ENCODE results near the gene PNMA8B. TPM values are rescaled to one million over a fixed set of nuclear protein-coding genes. Genes with fewer than 3 reads are reported as not detected.

PNMA8B gene
- total and polyA plus RNA-seq, 2 experiments from 2014 or later, result 0.50 to 1.0 TPM

DNA sequence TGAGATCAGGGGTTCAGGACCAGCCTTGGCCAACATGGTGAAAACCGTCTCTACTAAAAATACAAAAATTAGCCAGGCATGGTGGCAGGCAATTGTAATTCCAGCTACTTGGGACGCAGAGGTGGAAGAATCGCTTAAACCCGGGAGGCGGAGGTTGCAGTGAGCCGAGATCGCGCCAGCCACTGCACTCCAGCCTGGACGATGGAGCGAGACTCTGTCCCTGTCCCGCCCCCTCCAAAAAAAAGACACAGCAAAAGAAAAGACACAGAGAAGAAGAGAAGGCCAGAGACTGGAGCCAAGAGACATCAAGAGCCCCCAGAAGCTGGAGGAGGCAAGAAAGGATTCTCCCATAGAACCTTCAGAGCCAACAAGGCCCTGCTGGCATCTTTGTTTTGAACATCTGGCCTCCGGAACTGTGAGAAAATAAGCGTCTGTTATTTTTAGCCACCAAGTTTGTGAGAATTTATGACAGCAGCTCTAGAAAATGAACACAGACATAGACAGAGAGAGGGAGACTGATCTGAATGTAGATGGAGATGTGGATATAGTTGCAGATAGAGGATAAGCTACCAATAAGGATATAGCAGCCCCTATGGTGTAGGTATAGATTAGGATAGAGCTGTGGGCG lies 25.7 kb upstream of the PNMA8B start:
- Histone ChIP-seq H3K4me3 (no peak overlapping the region), H3K27me3 (no peaks in the 10 kb centered on the region), H3K79me2 (no peaks in the 10 kb centered on the region), H3K9me2 (replicated peaks; ENCODE audit: insufficient read depth) (no peaks in the 10 kb centered on the region), H2AFZ (no peak overlapping the region), H3K9me3 (ENCODE audit: low read depth) (no peaks in the 10 kb centered on the region), H3K4me2 (no peak overlapping the region), H3K36me3 (replicated peaks; ENCODE audit: insufficient read depth, low read depth) (no peaks in the 10 kb centered on the region), H4K20me1 (ENCODE audit: insufficient read depth, poor library complexity, severe bottlenecking) (no peaks in the 10 kb centered on the region), H3K27ac (no peak overlapping the region), H3K4me1 (ENCODE audit: insufficient read depth) (no peaks in the 10 kb centered on the region)
- 95% methylated on average over 14 of the region's 14 CpGs for WGBS (ENCODE audit: low lambda C conversion rate, missing lambda C conversion rate)
- TF ChIP-seq EZH2 (IDR thresholded peaks at IDR 0.05; ENCODE audit: borderline replicate concordance) (no peak), EZH2phosphoT487 (IDR thresholded peaks at IDR 0.05; ENCODE audit: low read depth, severe bottlenecking, unreplicated experiment) (no peak)
- TF ChIP-seq, protein P1, sequence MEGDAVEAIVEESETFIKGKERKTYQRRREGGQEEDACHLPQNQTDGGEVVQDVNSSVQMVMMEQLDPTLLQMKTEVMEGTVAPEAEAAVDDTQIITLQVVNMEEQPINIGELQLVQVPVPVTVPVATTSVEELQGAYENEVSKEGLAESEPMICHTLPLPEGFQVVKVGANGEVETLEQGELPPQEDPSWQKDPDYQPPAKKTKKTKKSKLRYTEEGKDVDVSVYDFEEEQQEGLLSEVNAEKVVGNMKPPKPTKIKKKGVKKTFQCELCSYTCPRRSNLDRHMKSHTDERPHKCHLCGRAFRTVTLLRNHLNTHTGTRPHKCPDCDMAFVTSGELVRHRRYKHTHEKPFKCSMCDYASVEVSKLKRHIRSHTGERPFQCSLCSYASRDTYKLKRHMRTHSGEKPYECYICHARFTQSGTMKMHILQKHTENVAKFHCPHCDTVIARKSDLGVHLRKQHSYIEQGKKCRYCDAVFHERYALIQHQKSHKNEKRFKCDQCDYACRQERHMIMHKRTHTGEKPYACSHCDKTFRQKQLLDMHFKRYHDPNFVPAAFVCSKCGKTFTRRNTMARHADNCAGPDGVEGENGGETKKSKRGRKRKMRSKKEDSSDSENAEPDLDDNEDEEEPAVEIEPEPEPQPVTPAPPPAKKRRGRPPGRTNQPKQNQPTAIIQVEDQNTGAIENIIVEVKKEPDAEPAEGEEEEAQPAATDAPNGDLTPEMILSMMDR (IDR thresholded peaks at IDR 0.05; ENCODE audit: poor library complexity), result no peak
- DNase-seq (ENCODE audit: low spot score), result no peak

DNA sequence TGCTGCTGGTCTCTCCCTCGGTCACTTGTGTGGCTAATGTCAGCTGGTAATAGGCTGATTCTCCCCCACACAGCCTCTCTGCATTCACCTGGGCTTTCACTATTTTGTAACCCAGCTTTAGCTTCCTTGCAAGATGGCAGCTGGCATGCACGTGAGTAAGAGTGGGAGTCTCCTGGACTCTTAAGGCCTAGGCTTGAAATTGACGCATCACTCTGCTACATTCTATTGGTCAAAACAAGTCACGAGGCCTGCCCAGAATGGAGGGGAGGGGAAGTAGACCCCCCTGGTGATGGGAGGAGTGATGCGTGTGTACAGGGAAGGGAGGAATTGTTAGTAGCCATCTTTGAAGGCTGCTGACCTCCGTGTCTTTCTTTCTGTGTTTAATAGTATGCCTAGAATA lies 24.9 kb upstream of the PNMA8B start:
- H3K27me3 ChIP-seq, result no peaks in the 10 kb centered on the region
- H3K4me3 ChIP-seq, result no peak overlapping the region
- H2AFZ ChIP-seq, result no peak overlapping the region
- no peaks in the 10 kb centered on the region for H3K4me1 ChIP-seq (ENCODE audit: insufficient read depth)
- H3K27ac ChIP-seq, result no peak overlapping the region
- DNase-seq (ENCODE audit: low spot score), result no peak
- no peaks in the 10 kb centered on the region for H3K9me2 ChIP-seq (replicated peaks; ENCODE audit: insufficient read depth)
- H3K79me2 ChIP-seq, result no peaks in the 10 kb centered on the region
- H3K36me3 ChIP-seq (replicated peaks; ENCODE audit: insufficient read depth, low read depth), result no peaks in the 10 kb centered on the region
- WGBS (ENCODE audit: low lambda C conversion rate, missing lambda C conversion rate), result 81% methylated on average over 6 of the region's 6 CpGs
- H4K20me1 ChIP-seq (ENCODE audit: insufficient read depth, poor library complexity, severe bottlenecking), result no peaks in the 10 kb centered on the region
- H3K9me3 ChIP-seq (ENCODE audit: low read depth), result no peaks in the 10 kb centered on the region
- H3K4me2 ChIP-seq, result no peak overlapping the region
- TF ChIP-seq, protein P1 (IDR thresholded peaks at IDR 0.05; ENCODE audit: poor library complexity), result no peak
- no peak for TF ChIP-seq EZH2phosphoT487 (IDR thresholded peaks at IDR 0.05; ENCODE audit: low read depth, severe bottlenecking, unreplicated experiment)
- TF ChIP-seq EZH2 (IDR thresholded peaks at IDR 0.05; ENCODE audit: borderline replicate concordance), result no peak

DNA sequence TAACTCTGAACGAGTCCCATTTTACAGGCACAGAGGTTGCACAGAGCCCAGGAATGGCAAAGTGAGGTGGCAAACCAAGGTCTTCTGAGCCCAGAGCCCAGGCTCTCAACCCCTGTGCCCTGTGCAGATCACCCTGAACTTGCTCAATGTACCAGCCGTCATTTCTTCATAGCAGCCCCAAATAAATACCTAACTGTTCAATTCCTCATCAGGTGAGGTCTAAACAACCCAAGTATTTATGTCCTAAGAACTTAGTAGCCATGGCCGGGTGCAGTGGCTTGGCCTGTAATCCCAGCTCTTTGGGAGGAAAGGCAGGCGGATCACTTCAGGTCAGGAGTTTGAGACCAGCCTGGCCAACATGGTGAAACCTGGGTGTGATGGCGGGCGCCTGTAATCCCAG lies 21.8 kb upstream of the PNMA8B start:
- no peak for TF ChIP-seq EZH2 (IDR thresholded peaks at IDR 0.05; ENCODE audit: borderline replicate concordance)
- TF ChIP-seq, protein P1 (IDR thresholded peaks at IDR 0.05; ENCODE audit: poor library complexity), result no peak
- Histone ChIP-seq H3K4me3 (no peak overlapping the region), H4K20me1 (ENCODE audit: insufficient read depth, poor library complexity, severe bottlenecking) (no peaks in the 10 kb centered on the region), H3K27ac (no peak overlapping the region), H3K79me2 (no peaks in the 10 kb centered on the region), H3K27me3 (no peaks in the 10 kb centered on the region), H3K4me1 (ENCODE audit: insufficient read depth) (no peaks in the 10 kb centered on the region), H3K4me2 (no peak overlapping the region), H3K9me2 (replicated peaks; ENCODE audit: insufficient read depth) (no peaks in the 10 kb centered on the region), H2AFZ (no peak overlapping the region), H3K36me3 (replicated peaks; ENCODE audit: insufficient read depth, low read depth) (no peaks in the 10 kb centered on the region), H3K9me3 (ENCODE audit: low read depth) (no peaks in the 10 kb centered on the region)
- DNase-seq (ENCODE audit: low spot score), result no peak
- 86% methylated on average over 6 of the region's 6 CpGs for WGBS (ENCODE audit: low lambda C conversion rate, missing lambda C conversion rate)
